NCI-H1417 treated with DMSO at 0.1 percent for 48 hours (cell line): Measurements from ENCODE around the gene ZSCAN1.

Experiments used
- DNase-seq: peaks from one replicate; lab custom pipeline; 2025; lab: John Stamatoyannopoulos, UW

ZSCAN1 gene

GRCh38 chr19:58084596-58085347, 50.9 kb downstream of the ZSCAN1 start:
- no peak for DNase-seq

DNA sequence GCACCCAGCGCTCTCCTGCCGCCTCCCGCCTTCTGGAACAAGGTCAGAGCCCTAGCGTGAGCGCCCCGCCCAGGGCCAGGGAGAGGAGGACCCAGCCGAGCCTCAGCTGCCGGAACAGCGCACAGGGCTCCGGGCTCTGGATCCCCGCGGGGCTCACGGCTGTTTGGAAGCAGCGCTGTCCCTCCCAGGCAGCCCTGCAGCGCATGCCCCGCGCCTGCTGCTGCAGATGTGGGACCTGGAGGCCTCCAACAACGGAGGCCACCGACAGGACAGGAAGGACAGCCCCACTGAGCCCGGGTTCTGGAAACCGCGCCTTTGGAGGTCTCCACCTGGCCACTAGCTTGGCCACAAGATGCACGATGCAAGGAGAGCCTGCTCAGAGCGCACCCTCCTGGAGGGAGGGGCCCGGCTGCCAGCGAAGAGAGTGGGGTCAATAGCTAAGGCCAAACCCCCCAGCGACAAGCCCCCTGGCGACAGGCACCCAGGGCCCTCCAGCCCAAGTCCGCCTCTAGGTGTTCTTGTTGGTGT, 51.6 kb downstream of the ZSCAN1 start:
- no peak for DNase-seq

- no peak for DNase-seq
These were observed 53.2 kb downstream of the ZSCAN1 start for GRCh38 chr19:58086825-58087710.

GRCh38 chr19:58088521-58089052, 54.8 kb downstream of the ZSCAN1 start:
- no peak for DNase-seq

DNA sequence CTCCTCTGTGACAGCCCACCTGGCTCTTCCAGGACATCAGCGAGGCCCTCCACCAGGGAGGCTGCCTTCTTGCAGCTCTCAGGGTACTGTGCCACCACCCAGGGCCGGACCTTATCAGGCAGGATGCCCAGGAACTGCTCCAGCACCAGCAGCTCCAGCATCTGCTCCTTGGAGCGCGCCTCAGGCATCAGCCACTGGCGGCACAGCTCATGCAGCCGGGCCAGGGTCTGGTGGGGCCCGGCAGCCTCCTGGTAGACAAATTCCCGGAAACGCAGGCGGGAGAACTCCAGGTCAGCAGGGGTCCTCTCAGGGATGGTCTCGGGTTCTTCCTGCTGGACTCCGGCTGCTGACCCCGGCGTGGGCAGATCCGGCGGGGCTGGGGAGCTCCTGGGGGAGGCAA, 56.0 kb downstream of the ZSCAN1 start:
- no peak for DNase-seq

GRCh38 chr19:58091251-58091995, 57.6 kb downstream of the ZSCAN1 start:
- DNase-seq, result no peak

DNA sequence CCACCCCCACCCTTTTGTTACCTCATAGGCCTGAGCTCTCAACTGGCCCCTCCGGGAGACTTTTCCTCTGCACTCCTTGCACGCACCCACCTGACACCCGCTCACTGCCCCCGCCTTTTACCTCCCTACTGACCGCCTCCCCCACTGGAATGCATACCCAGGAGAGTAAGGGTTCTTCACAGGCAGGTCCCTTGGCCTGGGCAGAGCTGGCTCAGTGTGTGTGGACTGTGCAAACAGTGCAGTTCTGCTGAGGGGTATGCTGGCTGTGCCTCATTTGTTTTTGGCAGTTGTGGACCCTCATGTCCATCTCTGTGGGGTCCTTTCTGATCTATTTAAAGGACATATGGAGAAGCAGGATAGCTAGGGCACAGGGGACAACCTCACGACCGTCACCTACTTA, 59.2 kb downstream of the ZSCAN1 start:
- DNase-seq, result no peak

- no peak for DNase-seq
These were observed 61.5 kb downstream of the ZSCAN1 start for GRCh38 chr19:58095328-58095727.

DNA sequence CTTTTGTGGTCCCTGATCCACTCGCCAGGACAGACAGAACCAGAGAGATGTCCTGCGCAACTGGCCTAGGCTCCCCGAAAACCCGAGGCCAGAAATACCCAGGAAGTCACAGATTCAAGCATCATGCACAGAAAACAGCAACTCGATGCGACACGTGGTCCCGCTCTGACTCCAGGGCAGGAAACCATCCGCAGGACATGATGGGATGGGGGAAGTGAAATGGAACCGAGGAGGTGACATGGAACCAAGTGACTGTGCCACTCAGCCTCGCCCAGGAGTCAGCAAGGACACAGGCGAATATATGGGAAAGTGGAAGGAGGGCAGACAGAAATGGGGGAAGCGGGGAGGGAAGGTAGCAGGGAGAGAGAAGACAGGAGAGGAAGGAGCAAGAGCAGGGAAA, 63.1 kb downstream of the ZSCAN1 start:
- DNase-seq, result no peak

- DNase-seq, result no peak
These were observed 63.5 kb downstream of the ZSCAN1 start for GRCh38 chr19:58097349-58097748.

GRCh38 chr19:58097781-58098681, 64.2 kb downstream of the ZSCAN1 start, which contains the start of gene ZSCAN18:
ZSCAN18 (minus strand) TSS chr19:58098231; CDS start chr19:58090267, 7,964 bp downstream.
- DNase-seq, result peak; percentile 58

DNA sequence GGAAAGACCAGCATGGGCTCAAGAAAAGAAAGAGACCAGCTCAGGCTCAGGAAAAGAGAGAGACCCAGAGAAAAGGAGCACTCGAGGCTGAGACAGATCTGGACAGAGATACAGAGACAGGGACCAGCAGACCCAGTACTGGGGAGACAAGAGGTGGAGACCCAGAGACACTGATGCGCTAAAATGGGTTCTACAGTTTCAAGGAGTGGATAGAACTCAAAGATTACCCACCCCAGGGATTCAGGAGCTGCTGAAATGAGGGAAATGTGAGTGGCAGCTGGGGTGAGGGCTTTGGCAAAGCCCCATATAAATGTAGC, 64.8 kb downstream of the ZSCAN1 start:
- no peak for DNase-seq
